Neuronal stem cell (in vitro differentiated cells): ENCODE measurements around the gene TSEN54.
A peak's percentile ranks its signal among the peaks of the same experiment; 100 is the strongest.

Experiments
- DNase-seq: peaks from one replicate; pipeline ENCODE4 v3.0.0-alpha.2; 2013; ENCODE audit warnings: low spot score
- H2AFZ ChIP-seq: one replicate; pipeline ENCODE4 v1.6.1; 2013; ENCODE audit warnings: mild to moderate bottlenecking, low read length, inconsistent platforms
- H2AK5ac ChIP-seq: 2 replicates; pipeline ENCODE4 v1.6.1; 2013; ENCODE audit warnings: low read depth, mild to moderate bottlenecking, inconsistent platforms, low read length, moderate library complexity, mixed read lengths
- H2BK120ac ChIP-seq: 2 replicates; pipeline ENCODE4 v1.6.1; 2013; ENCODE audit warnings: low read depth, mild to moderate bottlenecking, inconsistent platforms, low read length, moderate library complexity, mixed read lengths
- H2BK12ac ChIP-seq: one replicate; pipeline ENCODE4 v1.6.1; 2013; ENCODE audit warnings: low read length, inconsistent platforms
- H2BK15ac ChIP-seq: 2 replicates; pipeline ENCODE4 v1.6.1; 2013; ENCODE audit warnings: mild to moderate bottlenecking, low read length, inconsistent platforms, mixed read lengths
- H2BK5ac ChIP-seq: one replicate; pipeline ENCODE4 v1.6.1; 2013; ENCODE audit warnings: inconsistent platforms, mild to moderate bottlenecking, low read length, moderate library complexity
- H3K14ac ChIP-seq: one replicate; pipeline ENCODE4 v1.6.1; 2013; ENCODE audit warnings: low read length, inconsistent platforms
- H3K18ac ChIP-seq: 2 replicates; pipeline ENCODE4 v1.6.1; 2013; ENCODE audit warnings: low read length, inconsistent platforms
- H3K23ac ChIP-seq: 2 replicates; pipeline ENCODE4 v1.6.1; 2013; ENCODE audit warnings: low read depth, mild to moderate bottlenecking, mixed read lengths, low read length, inconsistent platforms; ENCODE audit not compliant: poor library complexity
- H3K27ac ChIP-seq: replicated peaks from 3 replicates; pipeline ENCODE4 v1.5.1; 2013; ENCODE audit warnings: low read length, inconsistent platforms
- H3K27me3 ChIP-seq, 3 experiments: 2 replicates each; pipeline ENCODE4 v1.6.1; 2013; ENCODE audit warnings: low read length in 3 of 3, mild to moderate bottlenecking in 2 of 3, inconsistent platforms in 1 of 3, low read depth in 1 of 3, mixed read lengths in 1 of 3, moderate library complexity in 1 of 3; ENCODE audit not compliant: control insufficient read depth in 3 of 3, insufficient read depth in 3 of 3
- H3K36me3 ChIP-seq, 2 donors: replicated peaks in 1 of 2; 2 replicates each; pipeline ENCODE4 v1.6.1; 2013; ENCODE audit warnings: low read length in 2 of 2; ENCODE audit not compliant: control insufficient read depth in 2 of 2, insufficient read depth in 2 of 2
- H3K4ac ChIP-seq: 2 replicates; pipeline ENCODE4 v1.6.1; 2013; ENCODE audit warnings: inconsistent platforms, mild to moderate bottlenecking, low read length, moderate library complexity
- H3K4me1 ChIP-seq, 2 donors: 1 replicate in 1 of 2; 2 replicates in 1 of 2; pipeline ENCODE4 v1.6.1; 2013; ENCODE audit warnings: low read length in 2 of 2, low read depth in 1 of 2; ENCODE audit not compliant: control insufficient read depth in 2 of 2, insufficient read depth in 1 of 2
- H3K4me2 ChIP-seq: one replicate; pipeline ENCODE4 v1.6.1; 2013; ENCODE audit warnings: mild to moderate bottlenecking, low read length, inconsistent platforms; ENCODE audit not compliant: insufficient read depth, poor library complexity, severe bottlenecking
- H3K4me3 ChIP-seq, 2 donors: 2 replicates each; pipeline ENCODE4 v1.5.1; 2013; ENCODE audit warnings: low read length in 2 of 2, mild to moderate bottlenecking in 2 of 2, inconsistent platforms in 1 of 2, moderate library complexity in 1 of 2
- H3K79me1 ChIP-seq: one replicate; pipeline ENCODE4 v1.6.1; 2013; ENCODE audit warnings: low read depth, mild to moderate bottlenecking, inconsistent platforms, low read length, moderate library complexity
- H3K9ac ChIP-seq: one replicate; pipeline ENCODE4 v1.6.1; 2013; ENCODE audit warnings: mild to moderate bottlenecking, low read depth, low read length, inconsistent platforms; ENCODE audit not compliant: poor library complexity
- H3K9me3 ChIP-seq, 2 donors: replicated peaks in 1 of 2; 2 replicates each; pipeline versions ENCODE3 to v1.6.1; 2013; ENCODE audit warnings: low read length in 2 of 2, mild to moderate bottlenecking in 2 of 2, inconsistent platforms in 1 of 2, low read depth in 1 of 2, mixed read lengths in 1 of 2, moderate library complexity in 1 of 2; ENCODE audit not compliant: control insufficient read depth in 2 of 2, insufficient read depth in 1 of 2
- H4K8ac ChIP-seq: one replicate; pipeline ENCODE4 v1.6.1; 2013; ENCODE audit warnings: low read depth, mild to moderate bottlenecking, inconsistent platforms, low read length, moderate library complexity
- H4K91ac ChIP-seq: one replicate; pipeline ENCODE4 v1.6.1; 2013; ENCODE audit warnings: low read length, low read depth, mild to moderate bottlenecking, inconsistent platforms; ENCODE audit not compliant: poor library complexity
- WGBS, 2 donors: extraction: QIAGEN DNeasy Blood & Tissue Kit; methylation state at CpG; one replicate each; pipeline ENCODE4 v1.1.7; 2013; ENCODE audit warnings: missing lambda C conversion rate in 2 of 2, mixed read lengths in 1 of 2; ENCODE audit not compliant: insufficient read length in 2 of 2, insufficient replicate concordance in 1 of 2; ENCODE audit errors: extremely low coverage in 2 of 2; 5-methylcytosine and 5-hydroxymethylcytosine counted together

The TSEN54 gene

GRCh38 chr17:75496005-75496404, 20.3 kb upstream of the TSEN54 start:
- Histone ChIP-seq H2BK5ac (peak overlapping the region; percentile 53), H3K9me3 (peaks cover 0 to 2% of the 10 kb centered on the region in 2 donors), H2BK12ac (no peak overlapping the region), H2BK120ac (no peak overlapping the region), H3K23ac (no peak overlapping the region), H3K4ac (peak overlapping the region; percentile 53), H4K8ac (no peak overlapping the region), H2AFZ (no peak overlapping the region), H3K36me3 (peaks cover 66 to 98% of the 10 kb centered on the region in 2 donors), H3K4me1 (no peaks in the 10 kb centered on the region), H2AK5ac (no peak overlapping the region), H3K4me2 (no peak overlapping the region), H3K27ac (no peak overlapping the region), H3K14ac (peak overlapping the region; percentile 56), H3K79me1 (peaks cover 4% of the 10 kb centered on the region), H4K91ac (peak overlapping the region; percentile 30), H3K9ac (peak overlapping the region; percentile 60), H3K18ac (no peak overlapping the region), H3K4me3 (no peak overlapping the region), H2BK15ac (no peak overlapping the region), H3K27me3 (no peaks in the 10 kb centered on the region)
- no peak for DNase-seq
- no CpG with 5 or more reads among the region's 11 CpGs for WGBS, 2 donors

- Histone ChIP-seq H3K14ac (peak overlapping the region; percentile 31), H2BK5ac (no peak overlapping the region), H2BK120ac (no peak overlapping the region), H3K9me3 (peaks cover 0 to 2% of the 10 kb centered on the region in 2 donors), H2AK5ac (peak overlapping the region; percentile 56), H3K9ac (peak overlapping the region; percentile 44), H3K36me3 (peaks cover 60 to 93% of the 10 kb centered on the region in 2 donors), H4K91ac (no peak overlapping the region), H3K27me3 (no peaks in the 10 kb centered on the region), H3K4me2 (no peak overlapping the region), H3K79me1 (peaks cover 4% of the 10 kb centered on the region), H2BK15ac (no peak overlapping the region), H2BK12ac (no peak overlapping the region), H3K4me1 (no peaks in the 10 kb centered on the region), H2AFZ (no peak overlapping the region), H3K4ac (no peak overlapping the region), H3K4me3 (no peak overlapping the region), H3K27ac (no peak overlapping the region), H3K18ac (no peak overlapping the region), H4K8ac (no peak overlapping the region), H3K23ac (peak overlapping the region; percentile 65)
- DNase-seq, result no peak
- no CpG with 5 or more reads among the region's 21 CpGs for WGBS, 2 donors
Observed at GRCh38 chr17:75498039-75498725, 18.1 kb upstream of the TSEN54 start.

- H3K9ac ChIP-seq, result no peak overlapping the region
- H3K79me1 ChIP-seq, result peaks cover 3% of the 10 kb centered on the region
- H3K23ac ChIP-seq, result peak overlapping the region; percentile 73
- no peak overlapping the region for H3K18ac ChIP-seq
- DNase-seq, result no peak
- peaks cover 0 to 2% of the 10 kb centered on the region in 2 donors for H3K9me3 ChIP-seq
- H2BK15ac ChIP-seq, result no peak overlapping the region
- H2BK120ac ChIP-seq, result no peak overlapping the region
- no peak overlapping the region for H3K4me3 ChIP-seq
- H2AFZ ChIP-seq, result no peak overlapping the region
- H4K91ac ChIP-seq, result no peak overlapping the region
- H2AK5ac ChIP-seq, result no peak overlapping the region
- peak overlapping the region; percentile 45 for H4K8ac ChIP-seq
- WGBS, 2 donors, result no CpG with 5 or more reads among the region's 16 CpGs
- no peak overlapping the region for H2BK12ac ChIP-seq
- no peak overlapping the region for H3K4me2 ChIP-seq
- H3K36me3 ChIP-seq, result peaks cover 55 to 92% of the 10 kb centered on the region in 2 donors
- peak overlapping the region; percentile 31 for H3K14ac ChIP-seq
- no peak overlapping the region for H2BK5ac ChIP-seq
- no peaks in the 10 kb centered on the region for H3K4me1 ChIP-seq
- no peak overlapping the region for H3K4ac ChIP-seq
- H3K27me3 ChIP-seq, result no peaks in the 10 kb centered on the region
- H3K27ac ChIP-seq, result no peak overlapping the region
Observed at GRCh38 chr17:75498726-75499213, 17.6 kb upstream of the TSEN54 start.

GRCh38 chr17:75499313-75500022, 16.9 kb upstream of the TSEN54 start:
- DNase-seq, result no peak
- no peak overlapping the region for H2AFZ ChIP-seq
- H3K4me3 ChIP-seq, result no peak overlapping the region
- no peak overlapping the region for H2BK120ac ChIP-seq
- WGBS, 2 donors, result no CpG with 5 or more reads among the region's 16 CpGs
- H3K18ac ChIP-seq, result no peak overlapping the region
- H2BK5ac ChIP-seq, result no peak overlapping the region
- H3K9me3 ChIP-seq, result peaks cover 0 to 2% of the 10 kb centered on the region in 2 donors
- no peak overlapping the region for H3K14ac ChIP-seq
- no peak overlapping the region for H3K23ac ChIP-seq
- no peak overlapping the region for H3K4me2 ChIP-seq
- no peak overlapping the region for H3K27ac ChIP-seq
- no peak overlapping the region for H4K91ac ChIP-seq
- H3K4ac ChIP-seq, result no peak overlapping the region
- H2AK5ac ChIP-seq, result peak overlapping the region; percentile 27
- H3K27me3 ChIP-seq, result no peaks in the 10 kb centered on the region
- peak overlapping the region; percentile 27 for H3K9ac ChIP-seq
- no peaks in the 10 kb centered on the region for H3K4me1 ChIP-seq
- no peak overlapping the region for H2BK12ac ChIP-seq
- H3K79me1 ChIP-seq, result peaks cover 5% of the 10 kb centered on the region
- no peak overlapping the region for H4K8ac ChIP-seq
- no peak overlapping the region for H2BK15ac ChIP-seq
- peaks cover 51 to 91% of the 10 kb centered on the region in 2 donors for H3K36me3 ChIP-seq
